ENCODE data around the gene SEC61A1.

Gene SEC61A1

DNA sequence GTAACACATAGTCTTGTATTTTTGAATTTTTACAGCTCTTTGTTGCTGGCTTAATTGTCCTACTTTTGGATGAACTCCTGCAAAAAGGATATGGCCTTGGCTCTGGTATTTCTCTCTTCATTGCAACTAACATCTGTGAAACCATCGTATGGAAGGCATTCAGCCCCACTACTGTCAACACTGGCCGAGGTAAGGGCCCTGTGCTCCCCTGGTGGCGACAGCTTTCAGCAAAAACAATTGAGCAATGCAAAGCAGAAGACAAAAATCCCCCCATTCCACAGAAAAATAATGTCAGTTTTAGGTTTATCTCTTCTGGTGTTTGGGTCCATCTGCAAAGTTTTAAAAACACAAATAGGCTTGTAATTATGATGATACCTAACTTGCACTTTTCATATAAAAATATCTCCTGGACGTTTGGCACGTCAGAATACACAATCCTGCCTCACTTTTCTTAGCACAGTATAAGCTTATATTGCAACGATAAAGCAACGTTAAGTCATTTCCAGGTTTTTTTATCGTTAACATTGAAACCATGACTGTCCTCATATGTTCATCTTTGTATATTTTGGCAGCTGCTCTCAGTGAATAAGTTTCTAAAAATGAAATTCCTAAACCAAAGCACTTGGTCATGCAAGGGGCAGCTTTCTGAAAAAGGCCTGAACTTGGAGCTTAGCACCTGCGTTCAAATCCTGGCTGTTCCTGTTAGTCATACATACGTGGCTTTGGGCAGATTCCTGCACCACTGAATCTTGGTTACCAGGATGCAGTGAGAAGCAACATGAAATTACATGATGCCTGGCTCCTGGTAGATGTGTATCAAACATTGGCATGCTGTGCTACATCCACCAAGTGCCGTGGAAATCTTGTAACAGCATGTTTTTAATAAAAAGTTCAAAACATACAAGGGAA, 8.5 kb downstream of the SEC61A1 start:
- DNase-seq = no peak

DNA sequence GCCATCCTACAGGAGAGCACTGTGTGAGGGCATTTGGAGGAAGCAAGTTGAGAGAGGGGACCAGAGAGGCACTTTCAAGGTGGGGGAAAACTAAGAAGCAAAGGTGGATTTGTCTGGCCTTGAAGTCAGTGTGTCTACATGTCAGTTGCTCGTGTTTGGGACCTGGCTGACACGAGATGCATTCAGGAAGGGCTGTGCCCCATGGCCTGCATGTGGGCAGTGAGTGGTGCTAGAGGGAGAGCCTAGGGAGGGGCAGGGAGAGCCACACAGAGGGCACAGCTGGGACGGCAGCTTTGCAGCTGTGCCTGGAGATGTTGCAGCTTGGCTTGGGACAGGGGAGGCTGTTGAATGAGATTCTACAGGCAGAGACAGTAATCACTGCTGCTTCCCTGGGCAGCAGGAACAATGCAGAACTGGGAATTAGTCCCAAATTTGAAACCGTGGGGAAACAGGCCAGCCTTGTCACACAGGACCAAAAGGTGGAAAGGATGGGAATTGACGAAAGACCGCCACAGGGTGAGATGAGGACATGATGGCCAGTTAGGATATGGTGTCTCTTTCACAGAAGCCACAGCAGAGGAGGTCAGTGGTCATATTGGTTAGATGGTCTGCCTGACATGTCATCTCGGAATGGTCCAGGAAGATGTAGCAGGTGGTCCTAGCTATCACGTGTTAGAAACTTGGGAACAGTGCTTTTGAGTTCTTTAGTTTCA, 10.0 kb downstream of the SEC61A1 start:
- DNase-seq = no peak

DNA sequence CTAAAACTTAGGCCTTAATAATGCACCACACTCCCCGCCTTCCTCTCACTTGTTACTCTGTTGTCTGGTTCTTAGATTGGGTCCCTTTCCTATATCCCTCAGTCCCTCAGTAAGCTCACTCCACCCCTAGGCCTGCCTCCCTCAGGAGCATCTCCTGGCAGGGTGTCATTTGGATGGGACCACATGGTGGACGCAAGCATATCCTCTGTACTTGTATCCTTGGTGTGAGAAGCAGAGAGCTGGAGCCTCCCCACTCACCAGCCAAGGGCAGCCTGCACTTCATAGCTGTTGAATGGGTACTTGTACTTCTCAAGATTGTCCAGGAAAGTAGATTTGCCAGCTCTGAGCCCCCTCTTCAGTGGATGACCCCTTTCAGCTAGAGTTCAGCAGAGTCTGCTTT, 11.6 kb downstream of the SEC61A1 start:
- no peak for DNase-seq

GRCh38 chr3:128064962-128065361, 12.7 kb downstream of the SEC61A1 start:
- no peak for DNase-seq

- DNase-seq = no peak
Measured at GRCh38 chr3:128066114-128066513, 13.9 kb downstream of the SEC61A1 start.

DNA sequence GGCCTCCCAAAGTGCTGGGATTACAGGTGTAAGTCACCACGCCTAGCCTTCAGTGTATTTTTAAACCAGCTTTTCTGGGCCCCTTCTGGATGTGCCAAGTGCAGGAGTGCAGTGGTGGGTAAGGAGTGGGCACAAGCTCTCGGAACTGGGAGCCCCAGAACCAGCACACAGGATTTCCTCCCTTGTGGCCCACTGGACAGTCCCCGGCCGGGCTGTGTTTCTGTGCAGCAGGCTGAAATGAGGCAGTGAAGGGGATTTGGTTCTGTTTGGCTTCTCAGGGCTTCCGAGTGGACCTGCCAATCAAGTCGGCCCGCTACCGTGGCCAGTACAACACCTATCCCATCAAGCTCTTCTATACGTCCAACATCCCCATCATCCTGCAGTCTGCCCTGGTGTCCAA, 14.4 kb downstream of the SEC61A1 start:
- DNase-seq = no peak

DNA sequence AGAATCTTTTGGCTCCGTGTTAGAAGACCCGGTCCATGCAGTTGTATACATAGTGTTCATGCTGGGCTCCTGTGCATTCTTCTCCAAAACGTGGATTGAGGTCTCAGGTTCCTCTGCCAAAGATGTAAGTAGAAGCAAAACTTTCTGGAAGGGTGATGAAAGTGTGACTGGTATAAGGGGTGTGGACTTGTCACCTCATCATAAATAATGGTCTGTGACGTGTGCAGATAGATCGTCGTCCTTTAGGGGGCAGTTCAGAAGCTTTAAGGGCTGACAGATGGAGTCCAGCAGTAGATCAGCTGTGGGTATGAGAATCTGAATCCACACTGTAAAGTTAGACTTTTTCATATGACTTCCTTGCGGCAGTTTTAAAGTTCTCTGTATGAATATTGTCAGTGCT, 15.3 kb downstream of the SEC61A1 start:
- DNase-seq = no peak

DNA sequence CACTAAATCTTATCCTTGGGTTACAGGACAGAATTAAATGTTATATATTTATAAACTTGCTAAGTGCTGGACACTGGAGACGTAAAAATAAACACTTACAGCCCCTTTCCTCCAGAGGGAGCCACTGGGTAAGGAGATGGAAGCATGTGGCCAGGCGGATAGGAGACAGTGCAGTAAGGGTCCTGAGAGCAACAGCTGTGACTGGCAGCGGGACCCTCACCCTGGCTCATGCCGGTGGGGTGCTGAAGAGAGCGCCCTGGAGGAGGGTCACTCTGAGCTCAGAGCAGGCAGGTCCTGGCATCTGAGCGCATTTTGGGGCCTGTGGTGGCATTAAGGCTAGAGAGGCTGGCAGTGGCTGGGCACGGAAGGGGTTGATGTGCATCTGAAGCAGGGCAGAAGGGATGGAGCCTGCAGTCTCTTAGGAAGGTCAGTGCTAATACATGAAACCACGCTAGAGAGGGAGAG, 16.0 kb downstream of the SEC61A1 start:
- DNase-seq = no peak

- DNase-seq = no peak
Measured at GRCh38 chr3:128069271-128069670, 17.0 kb downstream of the SEC61A1 start.

DNA sequence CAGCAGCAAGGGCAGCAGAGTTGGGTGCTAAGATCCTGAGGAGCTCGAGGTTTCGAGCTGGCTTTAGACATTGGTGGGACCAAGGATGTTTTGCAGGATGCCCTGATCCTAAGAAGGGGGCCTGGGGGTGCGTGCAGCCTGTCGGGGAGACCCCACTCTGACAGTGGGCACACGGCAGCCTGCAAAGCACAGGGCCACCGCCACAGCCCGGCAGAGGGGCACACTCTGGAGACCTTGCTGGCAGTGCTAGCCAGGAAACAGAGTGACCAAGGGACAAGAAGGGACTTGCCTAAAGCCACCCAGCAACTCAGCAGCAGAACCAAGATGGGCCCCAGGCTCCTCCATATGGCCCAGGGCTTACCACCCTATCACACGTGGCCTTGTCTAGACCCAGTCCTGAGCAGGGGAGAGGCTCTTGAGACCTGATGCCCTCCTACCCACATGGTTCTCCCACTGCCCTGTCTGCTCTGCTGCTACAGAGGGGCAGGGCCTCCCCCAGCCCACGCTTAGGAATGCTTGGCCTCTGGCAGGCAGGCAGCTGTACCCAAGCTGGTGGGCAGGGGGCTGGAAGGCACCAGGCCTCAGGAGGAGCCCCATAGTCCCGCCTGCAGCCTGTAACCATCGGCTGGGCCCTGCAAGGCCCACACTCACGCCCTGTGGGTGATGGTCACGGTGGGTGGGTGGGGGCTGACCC, 18.8 kb downstream of the SEC61A1 start:
- DNase-seq = no peak

- DNase-seq = no peak
Measured at GRCh38 chr3:128071771-128072453, 19.7 kb downstream of the SEC61A1 start.

- no peak for DNase-seq
Measured at GRCh38 chr3:128072454-128073184, 20.4 kb downstream of the SEC61A1 start.

- no peak for DNase-seq
Measured at GRCh38 chr3:128073185-128073725, 21.0 kb downstream of the SEC61A1 start.

DNA sequence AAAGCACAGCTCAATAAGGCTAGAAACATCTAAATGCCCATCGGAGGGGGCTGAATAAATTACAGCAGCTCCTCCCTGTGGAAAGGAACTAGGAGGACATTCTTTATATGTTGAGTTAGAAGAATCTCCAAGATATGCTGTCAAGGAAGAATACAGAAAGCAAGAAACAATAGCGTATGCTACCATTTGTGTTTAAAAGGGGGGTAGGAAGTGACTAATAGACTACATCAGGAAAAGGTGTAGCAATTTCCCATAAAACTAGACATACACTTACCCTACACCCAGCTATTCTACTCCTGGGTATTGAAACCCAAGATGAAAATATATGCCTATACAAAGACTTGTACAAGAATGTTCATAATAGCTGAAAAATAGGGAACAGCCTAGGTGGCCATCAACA, 21.6 kb downstream of the SEC61A1 start:
- no peak for DNase-seq

GRCh38 chr3:128074851-128075521, 22.7 kb downstream of the SEC61A1 start:
- DNase-seq = no peak

GRCh38 chr3:128075522-128076482, 23.6 kb downstream of the SEC61A1 start:
- peak; percentile 79 to 83 for DNase-seq

DNA sequence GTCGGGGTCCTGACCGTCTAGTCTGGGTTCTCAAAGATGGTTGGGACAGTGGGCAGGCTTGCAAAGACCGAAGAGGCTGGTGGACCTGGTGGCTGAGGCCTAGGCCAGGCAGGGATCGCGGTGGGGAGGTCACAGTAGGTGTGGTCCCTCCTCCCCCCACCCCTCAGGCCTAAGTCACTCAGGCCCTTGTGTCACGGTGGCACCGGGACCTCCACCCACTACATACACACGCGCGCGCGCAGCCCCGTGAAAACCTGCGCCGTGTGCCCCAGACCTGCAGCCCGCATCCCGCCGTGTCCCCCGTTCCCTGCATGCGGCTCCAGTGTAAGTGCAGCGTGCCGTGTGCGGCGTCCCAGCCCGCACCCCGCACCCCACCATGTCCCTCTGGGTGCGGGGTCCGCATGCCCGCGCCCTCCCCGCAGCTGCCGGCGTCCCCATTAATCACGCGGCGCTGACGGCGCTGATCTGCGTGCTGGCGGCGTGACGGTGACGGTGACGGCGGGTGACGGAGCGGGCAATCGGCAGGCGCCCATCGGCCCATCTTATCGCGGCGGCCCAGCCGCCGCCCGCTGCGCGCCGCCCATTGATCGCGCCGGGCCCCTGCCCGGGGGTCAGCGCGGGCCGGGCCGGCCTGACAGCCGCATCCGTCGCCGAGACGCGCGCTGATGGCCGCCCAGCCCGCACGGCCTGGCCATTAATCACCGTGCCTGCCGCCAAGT, 24.4 kb downstream of the SEC61A1 start:
- peak in 1 of 2 donors; percentile 38 for DNase-seq

DNA sequence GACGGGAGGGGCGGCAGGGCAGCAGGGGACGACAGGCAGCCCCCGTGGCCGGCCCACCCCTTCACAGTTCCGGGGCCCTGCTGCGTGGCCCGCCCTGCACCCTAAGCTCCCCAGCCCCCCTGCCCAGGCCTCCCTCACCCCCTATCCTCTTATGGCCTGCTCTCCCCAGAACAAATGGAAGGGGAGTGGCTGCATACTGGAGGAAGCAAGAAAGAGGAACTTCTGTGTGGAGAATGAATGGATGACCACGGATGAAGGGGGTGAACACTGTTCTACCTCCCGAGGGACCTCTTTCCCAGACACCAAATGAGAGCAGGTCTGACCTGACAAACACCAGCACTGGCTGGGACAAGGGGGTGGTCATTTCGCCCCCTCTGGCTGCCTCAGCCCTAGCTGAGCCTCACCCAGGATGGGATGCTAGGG, 25.0 kb downstream of the SEC61A1 start:
- no peak for DNase-seq

DNA sequence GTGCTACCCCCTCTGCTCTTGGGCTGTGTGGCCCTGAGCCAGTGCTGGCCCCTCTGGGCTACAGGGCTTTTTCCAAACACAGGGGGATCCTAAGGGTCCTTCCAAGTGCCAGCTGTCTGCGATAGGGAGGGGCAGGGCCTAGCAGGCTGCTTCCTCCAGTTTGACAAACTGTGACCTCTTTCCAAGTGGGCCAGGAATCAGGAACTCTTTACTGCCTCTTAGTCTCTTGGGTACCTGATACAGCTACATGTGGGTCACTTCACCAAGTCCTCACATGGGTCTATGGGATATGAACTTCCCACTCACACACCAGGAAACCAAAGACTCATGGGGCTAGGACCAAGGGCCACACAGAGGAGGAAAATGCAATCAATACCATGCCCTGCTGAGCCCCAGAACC, 25.4 kb downstream of the SEC61A1 start:
- DNase-seq = no peak
